ENCODE measurements around the gene KIRREL3.

KIRREL3 gene

GRCh38 chr11:126410649-126411048 lies 589.9 kb downstream of the KIRREL3 start:
- no peak overlapping the region for H3K4me3 ChIP-seq (ENCODE audit: low read depth, low read length)
- no peak for DNase-seq (ENCODE audit: low read depth, low spot score)
- CTCF ChIA-PET, result interaction anchor here (1.5 to 4.0 kb wide), 5 partner anchors 9 to 100 kb away, joined by 4 to 17 read pairs (median 5); no protein-coding TSS in a partner anchor
- POLR2A ChIA-PET, result no interaction called here
- no peak for TF ChIP-seq CTCF (IDR thresholded peaks at IDR 0.05; ENCODE audit: insufficient read depth, low read length, missing control alignments)

GRCh38 chr11:126409620-126409985 lies 591.0 kb downstream of the KIRREL3 start:
- TF ChIP-seq CTCF (IDR thresholded peaks at IDR 0.05; ENCODE audit: insufficient read depth, low read length, missing control alignments), result no peak
- ChIA-PET CTCF (interaction anchor here (1.0 to 4.0 kb wide), 3 partner anchors 10 to 99 kb away, joined by 3 to 17 read pairs (median 8); no protein-coding TSS in a partner anchor), POLR2A (no interaction called here)
- no peak for DNase-seq (ENCODE audit: low read depth, low spot score)
- H3K4me3 ChIP-seq (ENCODE audit: low read depth, low read length), result no peak overlapping the region

- no peak for DNase-seq (ENCODE audit: low read depth, low spot score)
- ChIA-PET POLR2A (no interaction called here), CTCF (interaction anchor here (1.0 kb wide), 1 partner anchor 98 kb away, joined by 3 read pairs; no protein-coding TSS in a partner anchor)
- no peak overlapping the region for H3K4me3 ChIP-seq (ENCODE audit: low read depth, low read length)
- TF ChIP-seq CTCF (IDR thresholded peaks at IDR 0.05; ENCODE audit: insufficient read depth, low read length, missing control alignments), result no peak
These were observed 591.5 kb downstream of the KIRREL3 start for GRCh38 chr11:126408901-126409619.

- CTCF ChIA-PET, result interaction anchor here (1.0 kb wide), 1 partner anchor 98 kb away, joined by 3 read pairs; no protein-coding TSS in a partner anchor
- H3K4me3 ChIP-seq (ENCODE audit: low read depth, low read length), result no peak overlapping the region
- DNase-seq (ENCODE audit: low read depth, low spot score), result no peak
- no peak for TF ChIP-seq CTCF (IDR thresholded peaks at IDR 0.05; ENCODE audit: insufficient read depth, low read length, missing control alignments)
- POLR2A ChIA-PET, result no interaction called here
These were observed 592.1 kb downstream of the KIRREL3 start for GRCh38 chr11:126408496-126408895.

GRCh38 chr11:126407682-126408288 lies 592.8 kb downstream of the KIRREL3 start:
- TF ChIP-seq CTCF (IDR thresholded peaks at IDR 0.05; ENCODE audit: insufficient read depth, low read length, missing control alignments), result no peak
- POLR2A ChIA-PET, result no interaction called here
- no peak for DNase-seq (ENCODE audit: low read depth, low spot score)
- CTCF ChIA-PET, result interaction anchor here (1.6 kb wide), 1 partner anchor 98 kb away, joined by 6 read pairs; no protein-coding TSS in a partner anchor
- no peak overlapping the region for H3K4me3 ChIP-seq (ENCODE audit: low read depth, low read length)

GRCh38 chr11:126407101-126407521 lies 593.5 kb downstream of the KIRREL3 start:
- H3K4me3 ChIP-seq (ENCODE audit: low read depth, low read length), result no peak overlapping the region
- no peak for DNase-seq (ENCODE audit: low read depth, low spot score)
- CTCF ChIA-PET, result interaction anchor here (1.6 kb wide), 1 partner anchor 97 kb away, joined by 6 read pairs; no protein-coding TSS in a partner anchor
- TF ChIP-seq CTCF (IDR thresholded peaks at IDR 0.05; ENCODE audit: insufficient read depth, low read length, missing control alignments), result no peak
- POLR2A ChIA-PET, result no interaction called here
